ENCODE data around the gene IGFBP1. TPM values are rescaled to one million over a fixed set of nuclear protein-coding genes. Genes with fewer than 3 reads are reported as not detected.

The IGFBP1 gene
- total and polyA plus RNA-seq, 2 of the 13 experiments (the other 11 are each of a cell fraction or from before 2014, with no cell fraction given), result 5.4 to 885 TPM

GRCh38 chr7:45893374-45893995, 5.2 kb downstream of the IGFBP1 start (continued):
- no peak for TF ChIP-seq KIAA2018 (CRISPR knock-in tag; IDR thresholded peaks at IDR 0.05; ENCODE audit: borderline replicate concordance)
- peak; percentile 4; the same call in 1 of the 2 replicates for TF ChIP-seq HOXA3 (CRISPR knock-in tag; IDR thresholded peaks at IDR 0.05)
- TF ChIP-seq HIVEP1 (CRISPR knock-in tag; IDR thresholded peaks at IDR 0.05), result no peak
- TF ChIP-seq HNRNPLL (IDR thresholded peaks at IDR 0.05; ENCODE audit: low read depth, low read length, poor library complexity, severe bottlenecking), result no peak
- peak; percentile 78; the same call in 1 of the 2 replicates for TF ChIP-seq ZFP36L1 (CRISPR knock-in tag; IDR thresholded peaks at IDR 0.05)
- TF ChIP-seq ZBTB10 (CRISPR knock-in tag; IDR thresholded peaks at IDR 0.05; ENCODE audit: borderline replicate concordance), result no peak
- no peak for TF ChIP-seq GABPA (IDR thresholded peaks at IDR 0.05; ENCODE audit: low read depth, low read length)
- TF ChIP-seq GABPA (CRISPR knock-in tag; IDR thresholded peaks at IDR 0.05; ENCODE audit: low read depth), result no peak
- no peak for TF ChIP-seq RBAK (CRISPR knock-in tag; IDR thresholded peaks at IDR 0.05)
- TF ChIP-seq SRSF1 (optimal IDR thresholded peaks at IDR 0.05; ENCODE audit: low read depth, low read length), result no peak
- no peak for TF ChIP-seq MAFK (conservative IDR thresholded peaks at IDR 0.05 in 1 of 2, IDR thresholded peaks at IDR 0.05 in 1 of 2; ENCODE audit: low read length in 2 of 2)
- 0 out of 2 replicates have a peak, but pooled peaks have one; percentile 24 for TF ChIP-seq ZBTB8A (CRISPR knock-in tag; IDR thresholded peaks at IDR 0.05; ENCODE audit: borderline replicate concordance, low read depth)
- no peak for TF ChIP-seq SP5 (CRISPR knock-in tag; IDR thresholded peaks at IDR 0.05; ENCODE audit: borderline replicate concordance, low read depth)
- no peak for TF ChIP-seq HNRNPL (IDR thresholded peaks at IDR 0.05; ENCODE audit: low read depth, low read length)
- TF ChIP-seq ZEB1 (IDR thresholded peaks at IDR 0.05; ENCODE audit: insufficient replicate concordance, low read depth), result no peak
- TF ChIP-seq NPAS2 (CRISPR knock-in tag; IDR thresholded peaks at IDR 0.05; ENCODE audit: borderline replicate concordance), result peak; percentile 11; the same call in 1 of the 2 replicates
- no peak for TF ChIP-seq ZNF562 (CRISPR knock-in tag; IDR thresholded peaks at IDR 0.05; ENCODE audit: borderline replicate concordance)
- TF ChIP-seq MAZ (IDR thresholded peaks at IDR 0.05; ENCODE audit: borderline replicate concordance, low read depth, low read length), result no peak
- peak; percentile 58 for TF ChIP-seq MAZ (CRISPR knock-in tag; IDR thresholded peaks at IDR 0.05; ENCODE audit: low read depth)
- no peak for TF ChIP-seq ARHGAP35 (CRISPR knock-in tag; IDR thresholded peaks at IDR 0.05; ENCODE audit: borderline replicate concordance)

Data from HepG2 (cell line).